ENCODE data around the gene TM2D3.

DNA sequence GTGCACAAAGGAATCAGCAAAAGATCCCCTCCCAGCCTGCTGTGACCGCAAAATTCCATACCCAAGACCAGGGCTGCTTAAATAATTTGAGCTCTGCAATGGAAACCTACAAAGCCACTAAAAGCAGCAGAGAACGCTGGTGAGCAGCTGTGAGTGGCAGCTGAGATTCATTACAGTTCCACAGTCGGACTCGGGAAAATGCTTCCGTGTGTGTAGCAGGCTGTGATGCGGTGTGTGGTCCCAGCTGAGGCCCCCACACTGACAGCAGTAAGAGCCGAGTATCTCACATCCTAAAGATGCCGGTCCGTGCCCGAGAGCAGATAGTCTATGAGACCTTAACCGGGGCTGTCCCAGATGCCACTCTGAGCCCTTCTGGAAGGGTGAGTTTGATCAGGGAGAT is 37.4 kb downstream of the TM2D3 start:
- TF ChIP-seq, protein P1, sequence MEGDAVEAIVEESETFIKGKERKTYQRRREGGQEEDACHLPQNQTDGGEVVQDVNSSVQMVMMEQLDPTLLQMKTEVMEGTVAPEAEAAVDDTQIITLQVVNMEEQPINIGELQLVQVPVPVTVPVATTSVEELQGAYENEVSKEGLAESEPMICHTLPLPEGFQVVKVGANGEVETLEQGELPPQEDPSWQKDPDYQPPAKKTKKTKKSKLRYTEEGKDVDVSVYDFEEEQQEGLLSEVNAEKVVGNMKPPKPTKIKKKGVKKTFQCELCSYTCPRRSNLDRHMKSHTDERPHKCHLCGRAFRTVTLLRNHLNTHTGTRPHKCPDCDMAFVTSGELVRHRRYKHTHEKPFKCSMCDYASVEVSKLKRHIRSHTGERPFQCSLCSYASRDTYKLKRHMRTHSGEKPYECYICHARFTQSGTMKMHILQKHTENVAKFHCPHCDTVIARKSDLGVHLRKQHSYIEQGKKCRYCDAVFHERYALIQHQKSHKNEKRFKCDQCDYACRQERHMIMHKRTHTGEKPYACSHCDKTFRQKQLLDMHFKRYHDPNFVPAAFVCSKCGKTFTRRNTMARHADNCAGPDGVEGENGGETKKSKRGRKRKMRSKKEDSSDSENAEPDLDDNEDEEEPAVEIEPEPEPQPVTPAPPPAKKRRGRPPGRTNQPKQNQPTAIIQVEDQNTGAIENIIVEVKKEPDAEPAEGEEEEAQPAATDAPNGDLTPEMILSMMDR (IDR thresholded peaks at IDR 0.05; ENCODE audit: control extremely low read depth in 1 of 3, insufficient read depth in 1 of 3, low read depth in 1 of 3, low read length in 3 of 3), result no peak
- TF ChIP-seq ATF2 (IDR thresholded peaks at IDR 0.05; ENCODE audit: low read length), result no peak
- no peak for TF ChIP-seq POLR2A (IDR thresholded peaks at IDR 0.05; ENCODE audit: control extremely low read depth in 1 of 2, low read depth in 2 of 2, low read length in 2 of 2)
- no peak for TF ChIP-seq CBX5 (IDR thresholded peaks at IDR 0.05; ENCODE audit: low read depth, low read length)
- TF ChIP-seq EZH2 (IDR thresholded peaks at IDR 0.05; ENCODE audit: low read depth, low read length, severe bottlenecking), result no peak
- TF ChIP-seq SIN3A (conservative IDR thresholded peaks at IDR 0.05 in 1 of 2, IDR thresholded peaks at IDR 0.05 in 1 of 2; ENCODE audit: low read depth in 1 of 2, low read length in 2 of 2), result no peak
